Gastrocnemius medialis (tissue), 4 donors: ENCODE data around the gene APOBEC3B.

Experiments
- POLR2A ChIP-seq, 2 donors: fragments of 450-650 bp; IDR thresholded peaks; one replicate each; pipeline ENCODE4 v1.6.1; 2017; ENCODE audit warnings: antibody characterized with exemption in 2 of 2, mild to moderate bottlenecking in 2 of 2, moderate library complexity in 2 of 2
- TF ChIP-seq, protein P1 (sequence below), 5 experiments: fragments of 450-650 bp in 3 of 5; fragments of 200-600 bp in 2 of 5; sonication (generic) in 2 of 5; IDR thresholded peaks in 4 of 5; conservative IDR thresholded peaks in 1 of 5; 1 replicate in 4 of 5; 2 replicates in 1 of 5; pipeline ENCODE4 v1.5.1; 2016 to 2019; ENCODE audit warnings: antibody characterized with exemption in 5 of 5, mild to moderate bottlenecking in 3 of 5, moderate library complexity in 3 of 5

DNA sequence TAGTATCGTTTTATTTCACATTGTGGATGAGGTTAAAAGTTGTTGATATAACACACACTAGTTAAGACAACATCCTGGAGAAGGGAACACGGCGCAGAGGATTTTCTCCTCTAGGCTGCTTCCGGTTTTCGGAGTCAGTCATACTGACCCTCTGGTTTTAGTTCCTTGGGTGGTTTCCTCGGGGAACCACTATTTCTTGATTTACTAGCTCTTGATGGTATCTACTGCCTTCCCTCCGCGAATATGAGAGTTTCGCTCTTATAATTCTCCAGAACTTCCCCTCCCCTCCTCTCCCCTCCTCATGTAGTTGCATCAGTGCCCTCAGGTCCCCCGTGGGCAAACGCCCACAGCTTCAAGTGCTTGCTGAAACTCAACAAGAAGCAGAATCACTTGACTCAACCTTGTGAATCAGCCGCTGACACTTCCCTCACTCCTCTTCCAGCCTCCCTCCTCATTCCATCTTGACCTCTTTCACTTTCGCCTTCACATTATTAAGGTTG lies 40.6 kb upstream of the APOBEC3B start:
- TF ChIP-seq, protein P1, sequence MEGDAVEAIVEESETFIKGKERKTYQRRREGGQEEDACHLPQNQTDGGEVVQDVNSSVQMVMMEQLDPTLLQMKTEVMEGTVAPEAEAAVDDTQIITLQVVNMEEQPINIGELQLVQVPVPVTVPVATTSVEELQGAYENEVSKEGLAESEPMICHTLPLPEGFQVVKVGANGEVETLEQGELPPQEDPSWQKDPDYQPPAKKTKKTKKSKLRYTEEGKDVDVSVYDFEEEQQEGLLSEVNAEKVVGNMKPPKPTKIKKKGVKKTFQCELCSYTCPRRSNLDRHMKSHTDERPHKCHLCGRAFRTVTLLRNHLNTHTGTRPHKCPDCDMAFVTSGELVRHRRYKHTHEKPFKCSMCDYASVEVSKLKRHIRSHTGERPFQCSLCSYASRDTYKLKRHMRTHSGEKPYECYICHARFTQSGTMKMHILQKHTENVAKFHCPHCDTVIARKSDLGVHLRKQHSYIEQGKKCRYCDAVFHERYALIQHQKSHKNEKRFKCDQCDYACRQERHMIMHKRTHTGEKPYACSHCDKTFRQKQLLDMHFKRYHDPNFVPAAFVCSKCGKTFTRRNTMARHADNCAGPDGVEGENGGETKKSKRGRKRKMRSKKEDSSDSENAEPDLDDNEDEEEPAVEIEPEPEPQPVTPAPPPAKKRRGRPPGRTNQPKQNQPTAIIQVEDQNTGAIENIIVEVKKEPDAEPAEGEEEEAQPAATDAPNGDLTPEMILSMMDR (IDR thresholded peaks at IDR 0.05 in 4 of 5, conservative IDR thresholded peaks at IDR 0.05 in 1 of 5): no peak
- no peak for TF ChIP-seq POLR2A (IDR thresholded peaks at IDR 0.05)
